ENCODE results near the gene SCP2. TPM values are rescaled to one million over a fixed set of nuclear protein-coding genes. Genes with fewer than 3 reads are reported as not detected.

SCP2 gene
- total and polyA plus RNA-seq, 8 donors = 45.7 to 110 (median 70.4) TPM

DNA sequence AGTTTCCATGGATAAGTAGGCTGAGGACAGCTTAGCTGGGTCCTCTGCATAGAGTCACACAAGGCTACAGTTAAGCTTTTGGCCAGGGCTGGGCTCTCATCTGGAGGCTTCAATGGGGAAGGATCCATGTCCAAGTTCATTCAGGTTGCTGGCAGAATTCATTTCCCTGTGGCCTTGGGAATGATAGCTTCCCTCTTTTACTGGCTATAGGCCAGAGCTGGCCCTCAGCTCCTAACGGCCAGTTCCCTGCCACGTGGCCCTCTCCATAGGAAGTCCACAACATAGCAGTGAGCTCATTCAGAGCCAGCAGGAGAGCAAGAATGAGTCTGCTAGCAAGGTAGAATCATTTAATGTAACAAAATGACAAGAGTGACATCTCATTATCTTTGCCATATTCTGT, 119.9 kb downstream of the SCP2 start:
- no peaks in the 10 kb centered on the region for H3K9me3 ChIP-seq
- intact Hi-C loops (cut with DNase I) = no loop called here
- peaks cover 7 to 9% (median 8%) of the 10 kb centered on the region in 3 donors for H3K4me1 ChIP-seq
- ATAC-seq = peak; percentile 38 to 74 (median 65)
- TF ChIP-seq CTCF (IDR thresholded peaks at IDR 0.05) = no peak
- FAIRE-seq = no peak
- no peak overlapping the region for H3K27ac ChIP-seq
- peaks cover 0 to 12% (median 4%) of the 10 kb centered on the region in 3 donors for H3K36me3 ChIP-seq
- WGBS, 2 donors = 8 to 11% methylated on average over 2 of the region's 2 CpGs
- H3K4me3 ChIP-seq = no peak overlapping the region
- H3K27me3 ChIP-seq = no peaks in the 10 kb centered on the region
- peak in 1 of 6 donors; percentile 30 for DNase-seq

GRCh38 chr1:53047737-53048736, 121.0 kb downstream of the SCP2 start:
- Histone ChIP-seq H3K27me3 (no peaks in the 10 kb centered on the region), H3K4me1 (peaks cover 7 to 9% (median 8%) of the 10 kb centered on the region in 3 donors), H3K27ac (no peak overlapping the region), H3K36me3 (peaks cover 0 to 12% (median 5%) of the 10 kb centered on the region in 3 donors), H3K9me3 (no peaks in the 10 kb centered on the region), H3K4me3 (no peak overlapping the region)
- intact Hi-C loops (cut with DNase I) = no loop called here
- no peak for TF ChIP-seq CTCF (IDR thresholded peaks at IDR 0.05)
- WGBS, 2 donors = 81 to 82% methylated on average over 5 of the region's 5 CpGs
- ATAC-seq (peak in 2 of 4 donors; percentile 27 to 39), DNase-seq (no peak), FAIRE-seq (no peak)

DNA sequence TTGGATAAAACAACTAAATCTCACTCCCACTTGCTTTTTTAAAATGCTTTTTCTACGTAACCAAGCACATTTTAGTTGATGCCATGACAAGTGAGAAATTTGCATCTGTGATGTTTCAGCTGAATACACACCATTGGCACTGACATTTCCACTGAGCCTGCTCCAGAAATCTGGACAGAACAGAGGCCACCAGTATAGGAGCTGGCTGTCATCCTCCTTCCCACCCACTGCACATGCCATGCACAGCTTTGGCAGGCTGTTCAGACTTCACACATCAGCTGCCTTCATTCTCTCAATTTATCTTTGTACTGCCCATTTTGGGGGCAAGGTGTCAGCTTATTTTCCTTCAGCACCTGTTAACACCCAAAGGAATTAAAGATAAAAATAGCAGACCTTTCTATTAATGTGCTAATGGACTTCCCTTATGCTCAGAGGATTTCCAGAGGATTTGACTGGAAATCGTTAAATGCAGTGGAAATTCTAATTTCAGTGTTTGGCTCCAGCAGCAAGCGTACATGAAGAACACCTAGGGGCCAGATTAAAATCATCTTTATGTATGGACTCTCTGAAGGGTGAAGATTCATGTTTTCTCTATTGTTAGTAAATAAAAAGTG, 122.0 kb downstream of the SCP2 start:
- intact Hi-C loops (cut with DNase I) = no loop called here
- TF ChIP-seq CTCF (IDR thresholded peaks at IDR 0.05) = no peak
- WGBS, 2 donors = 87 to 90% methylated on average over 3 of the region's 3 CpGs
- Histone ChIP-seq H3K27me3 (no peaks in the 10 kb centered on the region), H3K9me3 (no peaks in the 10 kb centered on the region), H3K36me3 (peaks cover 0 to 12% (median 5%) of the 10 kb centered on the region in 3 donors), H3K27ac (no peak overlapping the region), H3K4me3 (no peak overlapping the region), H3K4me1 (peaks cover 7 to 9% (median 8%) of the 10 kb centered on the region in 3 donors)
- DNase-seq (no peak), FAIRE-seq (no peak), ATAC-seq (peak in 3 of 4 donors; percentile 20 to 70 (median 56))

DNA sequence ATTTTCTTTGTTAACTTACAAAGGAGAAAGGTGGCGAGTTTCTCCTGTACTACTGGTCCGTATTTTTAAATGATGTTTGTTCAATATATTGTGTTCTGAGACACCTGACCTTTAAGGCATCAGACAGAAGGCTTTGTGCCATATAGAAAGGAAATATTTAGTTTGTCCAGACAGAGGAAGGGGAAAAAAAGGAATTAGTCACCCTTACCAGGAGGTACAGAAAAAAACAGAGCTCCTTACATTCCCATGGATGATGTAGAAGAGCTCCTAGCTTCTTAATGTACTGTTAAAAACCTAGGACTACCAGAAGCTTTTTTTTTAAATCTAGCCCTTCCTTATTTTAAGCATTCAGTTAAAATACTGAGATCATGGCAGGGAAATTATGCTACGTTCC, 122.5 kb downstream of the SCP2 start:
- no peak for TF ChIP-seq CTCF (IDR thresholded peaks at IDR 0.05)
- ATAC-seq = no peak
- H3K27ac ChIP-seq = no peak overlapping the region
- H3K36me3 ChIP-seq = peaks cover 0 to 12% (median 5%) of the 10 kb centered on the region in 3 donors
- intact Hi-C loops (cut with DNase I) = no loop called here
- no peak overlapping the region for H3K4me3 ChIP-seq
- WGBS, 2 donors = 86 to 89% methylated on average over 3 of the region's 3 CpGs
- H3K27me3 ChIP-seq = no peaks in the 10 kb centered on the region
- DNase-seq = no peak
- H3K9me3 ChIP-seq = no peaks in the 10 kb centered on the region
- H3K4me1 ChIP-seq = peaks cover 7 to 9% (median 8%) of the 10 kb centered on the region in 3 donors
- no peak for FAIRE-seq

Measured in pancreas (tissue), 10 donors.